ENCODE results near the gene OTULIN.

OTULIN gene

GRCh38 chr5:14734396-14734795 lies 69.9 kb downstream of the OTULIN start:
- no peak for TF ChIP-seq CTCF (IDR thresholded peaks at IDR 0.05; ENCODE audit: low read depth, low read length)

GRCh38 chr5:14735944-14736343 lies 71.4 kb downstream of the OTULIN start:
- no peaks in the 10 kb centered on the region for H3K9me3 ChIP-seq (ENCODE audit: severe bottlenecking)
- H3K27ac ChIP-seq: no peak overlapping the region
- H3K4me3 ChIP-seq (ENCODE audit: low read depth, low read length): no peak overlapping the region
- H3K27me3 ChIP-seq (ENCODE audit: insufficient read depth, low read depth, severe bottlenecking): no peaks in the 10 kb centered on the region
- no peak for DNase-seq
- TF ChIP-seq CTCF (IDR thresholded peaks at IDR 0.05; ENCODE audit: low read depth, low read length): no peak
- peaks cover 47% of the 10 kb centered on the region for H3K36me3 ChIP-seq

More at GRCh38 chr5:14734396-14734795, 69.9 kb downstream of the OTULIN start:
- H3K27me3 ChIP-seq (ENCODE audit: insufficient read depth, low read depth, severe bottlenecking): no peaks in the 10 kb centered on the region
- no peak overlapping the region for H3K4me3 ChIP-seq (ENCODE audit: low read depth, low read length)
- H3K27ac ChIP-seq: no peak overlapping the region
- DNase-seq: no peak
- H3K9me3 ChIP-seq (ENCODE audit: severe bottlenecking): no peaks in the 10 kb centered on the region
- peaks cover 41% of the 10 kb centered on the region for H3K36me3 ChIP-seq

- no peak for DNase-seq
- no peak for TF ChIP-seq CTCF (IDR thresholded peaks at IDR 0.05; ENCODE audit: low read depth, low read length)
- no peaks in the 10 kb centered on the region for H3K27me3 ChIP-seq (ENCODE audit: insufficient read depth, low read depth, severe bottlenecking)
- peaks cover 51% of the 10 kb centered on the region for H3K36me3 ChIP-seq
- H3K27ac ChIP-seq: no peak overlapping the region
- no peaks in the 10 kb centered on the region for H3K9me3 ChIP-seq (ENCODE audit: severe bottlenecking)
- H3K4me3 ChIP-seq (ENCODE audit: low read depth, low read length): no peak overlapping the region
Measured at GRCh38 chr5:14737291-14737690, 72.8 kb downstream of the OTULIN start.

GRCh38 chr5:14738050-14738449 lies 73.5 kb downstream of the OTULIN start:
- no peak overlapping the region for H3K27ac ChIP-seq
- no peaks in the 10 kb centered on the region for H3K9me3 ChIP-seq (ENCODE audit: severe bottlenecking)
- H3K27me3 ChIP-seq (ENCODE audit: insufficient read depth, low read depth, severe bottlenecking): no peaks in the 10 kb centered on the region
- no peak overlapping the region for H3K4me3 ChIP-seq (ENCODE audit: low read depth, low read length)
- no peak for TF ChIP-seq CTCF (IDR thresholded peaks at IDR 0.05; ENCODE audit: low read depth, low read length)
- H3K36me3 ChIP-seq: peaks cover 43% of the 10 kb centered on the region
- no peak for DNase-seq

GRCh38 chr5:14739538-14739937 lies 75.0 kb downstream of the OTULIN start:
- no peaks in the 10 kb centered on the region for H3K27me3 ChIP-seq (ENCODE audit: insufficient read depth, low read depth, severe bottlenecking)
- TF ChIP-seq CTCF (IDR thresholded peaks at IDR 0.05; ENCODE audit: low read depth, low read length): no peak
- DNase-seq: no peak
- peaks cover 34% of the 10 kb centered on the region for H3K36me3 ChIP-seq
- no peak overlapping the region for H3K4me3 ChIP-seq (ENCODE audit: low read depth, low read length)
- H3K9me3 ChIP-seq (ENCODE audit: severe bottlenecking): no peaks in the 10 kb centered on the region
- no peak overlapping the region; the same call in 1 of the 2 replicates for H3K27ac ChIP-seq

GRCh38 chr5:14739981-14740380 lies 75.5 kb downstream of the OTULIN start:
- no peaks in the 10 kb centered on the region for H3K27me3 ChIP-seq (ENCODE audit: insufficient read depth, low read depth, severe bottlenecking)
- peaks cover 31% of the 10 kb centered on the region for H3K36me3 ChIP-seq
- no peak for DNase-seq
- no peak for TF ChIP-seq CTCF (IDR thresholded peaks at IDR 0.05; ENCODE audit: low read depth, low read length)
- no peak overlapping the region; the same call in none of the 2 replicates for H3K27ac ChIP-seq
- no peak overlapping the region for H3K4me3 ChIP-seq (ENCODE audit: low read depth, low read length)
- no peaks in the 10 kb centered on the region for H3K9me3 ChIP-seq (ENCODE audit: severe bottlenecking)

Data from WERI-Rb-1 (cell line).